Measurements from ENCODE around the gene ZNF175.

Gene ZNF175

DNA sequence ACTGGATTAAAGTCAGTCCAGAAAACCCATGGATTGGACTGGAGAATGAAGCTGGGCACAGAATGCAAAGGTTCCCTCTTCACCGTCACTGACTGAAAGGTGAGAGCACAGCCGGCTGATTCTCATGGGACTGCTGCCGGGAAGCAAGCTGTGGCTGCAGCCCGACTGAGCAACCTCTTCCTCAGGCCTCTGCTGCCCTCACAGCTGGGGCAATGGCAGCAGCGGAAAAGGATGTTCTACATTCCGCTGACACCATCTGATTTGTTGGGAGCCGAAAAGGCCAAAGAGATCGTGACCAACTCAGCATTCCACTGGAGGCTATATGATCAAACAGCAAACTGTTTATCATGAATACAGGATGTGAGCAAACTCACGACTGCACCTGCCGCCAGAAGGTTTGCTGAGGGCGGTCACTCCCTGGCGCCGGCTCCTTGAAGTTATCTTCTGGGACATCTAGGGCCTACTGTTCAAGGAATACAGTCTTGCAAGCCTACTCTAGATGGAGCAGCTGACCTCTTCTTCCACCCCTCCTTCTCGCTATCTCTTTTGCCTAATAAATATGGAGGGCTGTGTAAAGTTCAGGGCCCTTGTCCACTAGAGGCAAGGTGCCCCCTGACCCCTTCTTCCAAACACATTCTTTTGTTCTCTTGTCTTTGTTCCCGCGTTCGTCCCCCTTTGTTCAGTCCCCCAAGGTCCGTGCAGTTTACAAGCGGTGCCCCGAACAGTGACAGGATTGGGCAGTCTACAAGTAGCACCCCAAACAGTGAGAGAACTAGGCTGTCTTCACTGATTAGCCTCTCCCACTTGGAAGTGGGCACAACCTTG, 20.0 kb upstream of the ZNF175 start:
- no peak for DNase-seq

- peak in 1 of 2 donors; percentile 8 for DNase-seq
Observed at GRCh38 chr19:51551673-51552432, 19.2 kb upstream of the ZNF175 start.

GRCh38 chr19:51552608-51552995, 18.5 kb upstream of the ZNF175 start:
- DNase-seq, result no peak

DNA sequence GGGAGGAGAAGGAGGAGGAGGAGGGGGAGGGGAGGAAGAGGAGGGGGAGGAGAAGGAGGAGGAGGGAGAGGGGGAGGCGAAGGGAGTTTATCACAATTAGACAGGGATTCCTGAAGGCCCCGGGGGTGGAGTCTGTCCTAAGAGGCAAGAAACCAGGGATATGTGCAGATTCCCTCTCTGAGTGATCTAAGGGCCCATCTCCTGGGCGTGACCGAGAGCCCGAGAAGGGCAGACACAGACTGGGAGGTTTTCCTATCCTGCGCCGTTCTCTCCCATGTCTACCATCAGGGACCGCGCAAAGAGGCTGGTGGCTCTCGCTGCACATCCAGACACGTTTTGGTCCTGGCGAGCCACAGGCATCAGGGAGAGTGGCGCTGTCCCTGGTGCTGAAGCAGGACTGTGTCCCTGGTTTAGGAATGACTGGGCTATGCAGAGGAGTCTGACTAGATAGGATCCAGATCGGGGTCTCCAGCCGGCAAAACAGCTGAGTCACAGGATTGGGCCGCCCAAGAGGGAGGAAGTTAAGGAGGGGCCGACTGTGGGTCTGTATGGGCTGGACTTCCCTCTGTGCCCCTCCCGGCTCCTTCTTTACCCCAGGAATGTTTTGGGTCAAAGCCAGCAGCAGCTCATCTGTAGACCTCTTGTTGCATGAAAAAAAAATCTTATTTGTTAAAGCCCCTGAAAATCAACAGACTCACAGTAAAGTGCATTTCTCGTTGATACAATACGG, 17.9 kb upstream of the ZNF175 start:
- DNase-seq, result peak; percentile 49 to 74

DNA sequence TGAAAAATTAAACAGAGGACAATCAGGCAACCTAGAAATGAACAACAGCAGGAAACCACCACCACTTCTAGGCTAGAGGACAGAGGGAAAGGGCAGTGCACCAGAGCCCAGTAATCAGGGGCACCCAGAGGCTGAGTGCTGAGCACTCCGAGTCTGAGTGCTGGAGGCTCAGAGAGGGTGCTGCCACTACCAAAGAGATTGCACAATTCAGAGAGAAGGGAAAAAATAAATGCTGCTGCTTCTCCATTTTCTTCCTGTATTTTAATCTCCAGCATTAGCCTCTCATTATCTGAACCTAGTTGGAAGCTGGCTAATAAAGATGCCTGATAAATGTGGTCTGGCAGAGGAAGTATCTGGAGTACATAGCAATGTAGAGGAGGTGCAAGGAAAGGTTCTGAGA, 11.8 kb upstream of the ZNF175 start:
- DNase-seq, result no peak

- DNase-seq, result no peak
Observed at GRCh38 chr19:51560339-51560738, 10.7 kb upstream of the ZNF175 start.

- DNase-seq, result peak; percentile 22 to 32
Observed at GRCh38 chr19:51564791-51565190, 6.3 kb upstream of the ZNF175 start.

DNA sequence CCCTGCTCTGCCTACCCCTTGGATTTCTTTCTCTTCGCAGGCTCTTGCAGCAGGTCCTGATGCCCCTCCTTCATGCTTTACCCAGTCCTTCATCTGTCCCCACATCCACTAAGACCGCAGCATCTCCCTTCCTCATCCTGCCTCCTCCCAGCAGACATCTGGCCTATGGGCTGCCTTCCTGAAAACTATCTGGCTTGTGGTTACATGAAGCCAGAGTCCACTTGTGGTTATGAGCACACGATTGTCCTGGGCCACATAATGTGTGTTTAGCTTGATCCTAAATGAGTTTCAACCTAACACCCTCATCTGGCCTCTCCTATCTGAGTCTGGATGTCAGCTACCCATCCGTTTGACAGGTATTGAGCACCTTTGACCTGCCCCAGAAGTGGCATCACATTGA, 5.5 kb upstream of the ZNF175 start:
- peak; percentile 25 to 40 for DNase-seq

- no peak for DNase-seq
Observed at GRCh38 chr19:51566489-51567100, 4.5 kb upstream of the ZNF175 start.

- DNase-seq, result no peak
Observed at GRCh38 chr19:51567583-51567982, 3.5 kb upstream of the ZNF175 start.

DNA sequence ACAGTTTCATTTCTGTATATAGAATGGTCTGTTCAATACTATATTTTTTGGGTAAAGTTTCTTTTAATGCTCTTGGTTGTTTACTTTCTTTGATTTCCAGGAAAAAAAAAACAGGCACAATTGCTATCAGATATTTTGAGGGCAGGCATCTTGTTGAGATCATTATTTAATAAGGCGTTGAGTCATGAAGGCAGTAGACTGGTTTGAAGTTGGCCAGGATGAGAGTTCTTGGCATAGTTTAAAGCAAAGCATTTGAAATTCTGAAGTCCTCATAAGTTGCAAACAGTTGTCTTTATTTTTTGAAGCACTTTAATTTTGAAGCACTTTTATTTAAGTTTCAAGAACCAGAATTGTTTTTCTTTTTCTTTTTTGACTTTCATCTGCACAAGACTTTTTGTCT, 2.6 kb upstream of the ZNF175 start:
- DNase-seq, result no peak

DNA sequence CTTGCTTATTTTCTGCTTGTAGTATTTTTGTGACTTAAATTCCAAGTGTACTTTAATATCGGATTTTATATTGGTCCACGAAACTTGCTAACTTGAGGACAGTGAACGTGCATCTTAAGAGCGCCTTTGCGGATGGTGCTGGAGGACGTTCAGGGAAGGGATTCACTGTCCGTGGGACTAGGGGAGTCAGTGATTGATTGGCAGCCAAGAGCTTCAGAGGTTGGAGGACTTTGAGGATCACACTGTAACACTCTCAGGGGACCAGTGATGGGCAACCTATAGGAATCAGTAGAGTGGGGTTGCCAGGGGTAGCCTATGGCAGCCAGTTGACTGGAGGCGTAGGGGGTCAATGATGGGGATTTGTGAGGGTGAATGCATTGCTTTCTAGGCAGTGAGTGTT, 516 bp downstream of the ZNF175 start:
- DNase-seq, result no peak

DNA sequence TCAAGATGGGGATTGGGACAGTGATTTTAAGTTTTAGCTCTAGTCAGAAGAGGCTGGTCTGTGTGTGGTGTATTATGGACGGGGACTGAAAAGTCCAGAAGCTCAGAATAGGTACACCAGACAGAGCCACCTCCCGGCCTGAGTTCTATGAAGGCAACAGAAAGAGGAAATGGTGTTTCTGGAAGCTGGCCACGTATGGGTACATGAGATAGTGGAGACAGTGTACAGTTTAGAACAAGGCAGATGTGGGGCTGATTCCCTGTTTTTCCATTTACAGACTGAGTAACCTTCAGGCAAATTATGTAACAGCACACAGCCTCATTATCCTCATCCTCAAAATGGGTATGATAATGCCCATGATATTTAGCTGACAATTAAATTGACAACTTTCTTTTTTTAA, 1.3 kb downstream of the ZNF175 start:
- DNase-seq, result peak in 1 of 2 donors; percentile 39

GRCh38 chr19:51572908-51573307, 1.8 kb downstream of the ZNF175 start:
- no peak for DNase-seq

GRCh38 chr19:51573331-51573730, 2.2 kb downstream of the ZNF175 start:
- no peak for DNase-seq

DNA sequence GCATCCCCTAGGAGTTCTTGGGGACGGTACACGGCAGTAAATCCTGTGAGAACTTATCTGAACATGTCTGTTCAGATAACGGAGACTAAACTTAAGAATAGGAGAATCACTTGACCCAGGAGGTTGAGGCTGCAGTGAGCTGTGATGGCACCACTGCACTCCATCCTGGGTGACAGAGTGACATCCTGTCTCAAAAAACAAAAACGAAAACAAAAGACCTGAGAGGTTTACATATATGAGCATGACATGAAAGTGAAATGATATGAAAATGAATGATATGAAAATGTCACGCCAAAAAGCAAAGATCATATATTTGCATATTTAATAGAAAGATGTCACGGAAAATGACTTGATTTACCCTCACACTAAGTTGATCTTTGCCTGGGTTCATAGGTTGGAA, 5.8 kb downstream of the ZNF175 start:
- DNase-seq, result no peak

DNA sequence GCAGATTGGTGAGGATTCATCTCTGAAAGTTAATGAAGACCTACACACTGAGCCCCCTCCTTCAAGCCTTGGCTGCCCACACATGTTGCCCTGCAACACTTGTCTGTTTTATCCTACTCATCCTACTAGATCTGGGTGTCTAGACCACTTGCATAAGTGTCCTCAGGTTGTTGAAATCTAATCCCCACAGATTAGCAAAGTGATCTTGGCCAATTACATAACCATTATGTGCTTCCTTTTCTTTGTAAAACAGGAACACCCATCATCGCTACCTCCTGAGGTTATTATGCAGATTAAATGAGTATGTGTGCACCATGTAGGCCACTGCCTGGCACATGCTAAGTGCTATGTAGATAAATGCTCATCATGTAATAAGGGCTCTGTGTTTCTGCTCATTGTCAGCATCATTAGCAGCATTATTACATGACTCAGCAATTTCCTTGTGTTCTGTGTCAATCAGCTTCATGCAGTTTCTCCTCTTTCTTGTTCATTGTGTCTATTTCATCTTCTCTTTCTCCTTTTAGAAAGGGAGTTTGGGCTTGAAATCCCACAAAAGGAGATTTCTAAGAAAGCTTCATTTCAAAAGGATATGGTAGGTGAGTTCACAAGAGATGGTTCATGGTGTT, 15.1 kb downstream of the ZNF175 start:
- peak; percentile 51 to 72 for DNase-seq

DNA sequence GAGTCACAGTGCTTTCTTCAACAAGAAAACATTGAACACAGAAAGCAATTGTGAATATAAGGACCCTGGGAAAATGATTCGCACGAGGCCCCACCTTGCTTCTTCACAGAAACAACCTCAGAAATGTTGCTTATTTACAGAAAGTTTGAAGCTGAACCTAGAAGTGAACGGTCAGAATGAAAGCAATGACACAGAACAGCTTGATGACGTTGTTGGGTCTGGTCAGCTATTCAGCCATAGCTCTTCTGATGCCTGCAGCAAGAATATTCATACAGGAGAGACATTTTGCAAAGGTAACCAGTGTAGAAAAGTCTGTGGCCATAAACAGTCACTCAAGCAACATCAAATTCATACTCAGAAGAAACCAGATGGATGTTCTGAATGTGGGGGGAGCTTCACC, 15.7 kb downstream of the ZNF175 start:
- DNase-seq, result no peak

GRCh38 chr19:51587264-51588191, 16.4 kb downstream of the ZNF175 start:
- DNase-seq, result no peak

GRCh38 chr19:51589511-51589910, 18.4 kb downstream of the ZNF175 start:
- no peak for DNase-seq

DNA sequence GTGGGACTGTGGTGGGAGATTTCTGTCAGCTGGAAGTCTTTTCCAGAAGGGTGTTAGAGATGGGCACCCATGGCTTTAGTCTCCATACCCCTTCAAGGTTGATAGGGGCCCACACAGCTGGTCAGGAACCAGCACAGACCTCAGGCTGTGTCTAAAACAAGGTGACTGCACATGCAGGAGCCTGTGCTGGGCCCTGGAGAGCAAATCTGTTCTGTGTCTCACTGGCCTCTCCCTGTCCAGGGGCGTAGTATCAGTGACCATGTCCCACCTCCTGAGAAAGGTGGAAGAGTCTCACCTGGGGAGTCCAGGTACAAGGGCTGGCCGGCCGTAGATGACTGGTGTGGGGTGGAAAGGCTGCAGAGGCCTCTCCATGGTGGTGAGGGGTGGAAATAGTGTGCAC, 19.4 kb downstream of the ZNF175 start:
- no peak for DNase-seq
